ENCODE results near the gene TRIO.

DNA sequence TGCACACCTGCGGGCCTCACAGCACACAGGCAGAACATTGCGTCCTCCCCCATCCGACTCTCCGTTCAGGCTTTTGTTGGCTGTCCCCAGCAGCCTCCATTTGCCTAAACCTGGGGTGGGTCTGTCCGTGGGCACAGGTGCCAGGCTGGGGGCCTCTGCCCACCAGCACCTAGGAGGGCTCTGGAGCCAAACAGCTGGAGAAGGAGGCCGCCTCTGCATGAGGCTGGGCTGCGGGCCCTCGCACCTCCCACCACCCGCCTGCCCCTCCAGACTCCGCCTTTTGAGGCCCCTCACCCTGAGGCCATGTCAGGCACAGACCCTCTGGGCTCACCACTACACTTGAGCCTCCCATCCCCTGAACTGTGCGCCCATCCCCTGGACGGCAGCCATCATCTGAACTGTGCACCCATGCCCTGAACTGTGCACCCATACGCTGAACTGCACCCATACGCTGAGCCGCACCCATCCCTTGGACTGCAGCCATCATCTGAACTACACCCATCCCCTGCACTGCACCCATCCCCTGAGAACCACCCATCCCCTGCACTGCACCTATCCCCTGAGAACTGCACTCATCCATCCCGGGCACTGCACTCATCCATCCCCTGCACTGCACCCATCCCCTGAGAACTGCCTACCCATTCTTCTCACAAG is 340.5 kb downstream of the TRIO start:
- TF ChIP-seq ZNF274 (IDR thresholded peaks at IDR 0.05; ENCODE audit: low read depth, low read length) (no peak), YY1 (IDR thresholded peaks at IDR 0.05; ENCODE audit: insufficient read depth, insufficient read length) (no peak), SUZ12 (IDR thresholded peaks at IDR 0.05; ENCODE audit: extremely low read depth, insufficient read depth, insufficient read length) (no peak)
